Stimulated activated CD4-positive, alpha-beta T cell treated with anti-CD3 and anti-CD28 coated beads, Interleukin-1b, Interleukin-23, amount 100 ng/mL, for 4 hours (primary cell): ENCODE measurements around the gene EXOC4.

ENCODE experiments used
- DNase-seq, 2 donors: peaks; one replicate each; pipeline ENCODE4 v3.0.0-alpha.2; 2020; ENCODE audit warnings: low read depth in 2 of 2

EXOC4 gene

GRCh38 chr7:133491201-133491691 lies 238.4 kb downstream of the EXOC4 start:
- DNase-seq: no peak

GRCh38 chr7:133491846-133492652 lies 239.2 kb downstream of the EXOC4 start:
- no peak for DNase-seq

GRCh38 chr7:133497061-133497460 lies 244.2 kb downstream of the EXOC4 start:
- no peak for DNase-seq

GRCh38 chr7:133501771-133502170 lies 248.9 kb downstream of the EXOC4 start:
- no peak for DNase-seq

GRCh38 chr7:133502498-133502897 lies 249.6 kb downstream of the EXOC4 start:
- DNase-seq: no peak

GRCh38 chr7:133502972-133503371 lies 250.1 kb downstream of the EXOC4 start:
- no peak for DNase-seq

GRCh38 chr7:133504825-133505224 lies 251.9 kb downstream of the EXOC4 start:
- no peak for DNase-seq

- no peak for DNase-seq
These were observed 256.9 kb downstream of the EXOC4 start for GRCh38 chr7:133509822-133510221.

- no peak for DNase-seq
These were observed 257.6 kb downstream of the EXOC4 start for GRCh38 chr7:133510326-133511055.

- DNase-seq: no peak
These were observed 258.4 kb downstream of the EXOC4 start for GRCh38 chr7:133511252-133511651.

- no peak for DNase-seq
These were observed 258.8 kb downstream of the EXOC4 start for GRCh38 chr7:133511708-133512107.

GRCh38 chr7:133512560-133512959 lies 259.7 kb downstream of the EXOC4 start:
- DNase-seq: no peak

GRCh38 chr7:133513608-133514007 lies 260.7 kb downstream of the EXOC4 start:
- no peak for DNase-seq

- DNase-seq: no peak
These were observed 261.7 kb downstream of the EXOC4 start for GRCh38 chr7:133514551-133514950.

- DNase-seq: no peak
These were observed 264.9 kb downstream of the EXOC4 start for GRCh38 chr7:133517766-133518165.

- DNase-seq: no peak
These were observed 265.8 kb downstream of the EXOC4 start for GRCh38 chr7:133518718-133519117.

GRCh38 chr7:133520248-133520647 lies 267.4 kb downstream of the EXOC4 start:
- no peak for DNase-seq

GRCh38 chr7:133522501-133522900 lies 269.6 kb downstream of the EXOC4 start:
- no peak for DNase-seq

- DNase-seq: no peak
These were observed 275.9 kb downstream of the EXOC4 start for GRCh38 chr7:133528796-133529195.

GRCh38 chr7:133529861-133530260 lies 277.0 kb downstream of the EXOC4 start:
- DNase-seq: no peak

GRCh38 chr7:133530682-133531081 lies 277.8 kb downstream of the EXOC4 start:
- DNase-seq: no peak

GRCh38 chr7:133534816-133535215 lies 281.9 kb downstream of the EXOC4 start:
- DNase-seq: no peak

- DNase-seq: no peak
These were observed 282.4 kb downstream of the EXOC4 start for GRCh38 chr7:133535308-133535707.
